HepG2 (cell line): Measurements from ENCODE around the gene TEAD3. TPM values are rescaled to one million over a fixed set of nuclear protein-coding genes. Genes with fewer than 3 reads are reported as not detected.

ENCODE experiments used
- ATAC-seq: fragments of 200-7000 bp; cut with Tn5 transposase; 3 replicates; pipeline ENCODE4 v1.9.1; 2020; ENCODE audit warnings: mild to moderate bottlenecking, moderate library complexity
- BruUV-seq: library from RNA; stranded (reverse); fragments of 400-500 nt; replicated peaks from 2 replicates; lab custom pipeline; 2021; lab: Mats Ljungman, UMichigan
- CTCF ChIA-PET: fragments of 300-600 bp; formaldehyde crosslinking; extraction: SDS; loops from one replicate; lab custom pipeline; 2021; ENCODE audit warnings: low total read pairs, inconsistent platforms, low intra/inter-chr PET ratio; lab: Yijun Ruan, JAX
- POLR2A ChIA-PET: fragments of 350-600 bp; sonication (Branson Sonifier 250); formaldehyde crosslinking; loops from one replicate; lab custom pipeline; 2020; ENCODE audit warnings: antibody characterized with exemption, inconsistent platforms; lab: Yijun Ruan, JAX
- DNase-seq: peaks from one replicate; pipeline ENCODE4 v3.0.0-alpha.2; 2015; ENCODE audit warnings: low spot score
- FAIRE-seq: peaks from 3 replicates; lab custom pipeline; 2011; peaks lifted over from hg19 to GRCh38; lab: Jason Lieb, UNC
- H2AFZ ChIP-seq: one replicate; pipeline ENCODE4 v1.6.1; 2011; ENCODE audit warnings: low read length, inconsistent platforms
- H3K27ac ChIP-seq: fragments of 300-600 bp; 3 replicates; pipeline ENCODE4 v1.8.0; 2011; ENCODE audit warnings: mixed run types, mild to moderate bottlenecking, mixed read lengths, low read length, inconsistent platforms; ENCODE audit not compliant: insufficient read depth; ENCODE audit errors: extremely low read length
- H3K27me3 ChIP-seq, 2 experiments: fragments of 200-600 bp in 1 of 2; 2 replicates in 1 of 2; 3 replicates in 1 of 2; pipeline versions ENCODE4 v1.6.0 to v1.8.0; 2011; ENCODE audit warnings: low read length in 2 of 2, mild to moderate bottlenecking in 2 of 2, moderate library complexity in 2 of 2, inconsistent platforms in 1 of 2; ENCODE audit not compliant: insufficient read depth in 2 of 2, control insufficient read depth in 1 of 2
- H3K36me3 ChIP-seq, 2 experiments: fragments of 200-600 bp in 1 of 2; replicated peaks in 1 of 2; 2 replicates in 1 of 2; 3 replicates in 1 of 2; pipeline versions ENCODE4 v1.5.1 to v1.8.0; 2011; ENCODE audit warnings: low read length in 2 of 2, inconsistent platforms in 1 of 2; ENCODE audit not compliant: insufficient read depth in 2 of 2, control insufficient read depth in 1 of 2
- H3K4me1 ChIP-seq: 2 replicates; pipeline ENCODE4 v1.5.1; 2012; ENCODE audit warnings: low read length, inconsistent platforms; ENCODE audit not compliant: insufficient read depth
- H3K4me2 ChIP-seq: 2 replicates; pipeline ENCODE4 v1.6.0; 2011; ENCODE audit warnings: low read depth, low read length, inconsistent platforms
- H3K4me3 ChIP-seq, 3 experiments: fragments of 200-600 bp in 1 of 3; sonication (generic), shearing (Covaris generic) in 1 of 3; replicated peaks in 1 of 3; 2 replicates each; pipeline ENCODE4 v1.5.1; 2011 to 2016; ENCODE audit warnings: low read length in 3 of 3, inconsistent platforms in 2 of 3, low read depth in 2 of 3, mild to moderate bottlenecking in 2 of 3, control low read depth in 1 of 3, mixed read lengths in 1 of 3; ENCODE audit not compliant: insufficient read depth in 1 of 3
- H3K79me2 ChIP-seq: one replicate; pipeline ENCODE4 v1.6.1; 2011; ENCODE audit warnings: low read length, inconsistent platforms; ENCODE audit not compliant: insufficient read depth
- H3K9ac ChIP-seq: 2 replicates; pipeline ENCODE4 v1.6.0; 2011; ENCODE audit warnings: mild to moderate bottlenecking, low read depth, low read length, inconsistent platforms; ENCODE audit not compliant: insufficient read depth
- H3K9me3 ChIP-seq: 2 replicates; pipeline ENCODE4 v1.5.1; 2012; ENCODE audit warnings: mild to moderate bottlenecking, low read length
- H4K20me1 ChIP-seq: 2 replicates; pipeline ENCODE4 v1.6.0; 2011; ENCODE audit warnings: inconsistent platforms, mild to moderate bottlenecking, low read length, moderate library complexity; ENCODE audit not compliant: insufficient read depth
- HINFP ChIP-seq: sonication (generic); formaldehyde crosslinking; IDR thresholded peaks from 2 replicates; pipeline ENCODE4 v1.4.0; 2020; ENCODE audit warnings: low read depth, mild to moderate bottlenecking, missing genetic modification reagents
- IRX3 ChIP-seq: sonication (generic); formaldehyde crosslinking; IDR thresholded peaks from 2 replicates; pipeline ENCODE4 v1.8.1; 2023; ENCODE audit warnings: mild to moderate bottlenecking, low read depth, missing genetic modification reagents, borderline replicate concordance
- ZIK1 ChIP-seq: sonication (generic); formaldehyde crosslinking; IDR thresholded peaks from 2 replicates; pipeline ENCODE4 v1.5.0; 2020; ENCODE audit warnings: mild to moderate bottlenecking, low read depth, missing genetic modification reagents, borderline replicate concordance
- ZNF629 ChIP-seq: sonication (generic); formaldehyde crosslinking; conservative IDR thresholded peaks from 2 replicates; pipeline ENCODE4 v1.5.0; 2020; ENCODE audit warnings: missing genetic modification reagents
- ZSCAN22 ChIP-seq: sonication (generic); formaldehyde crosslinking; IDR thresholded peaks from 2 replicates; pipeline ENCODE4 v1.4.0; 2020; ENCODE audit warnings: mild to moderate bottlenecking, missing genetic modification reagents
- WGBS: methylation state at CpG from one replicate; pipeline ENCODE4 v1.1.6; 2017; ENCODE audit warnings: low lambda C conversion rate; 5-methylcytosine and 5-hydroxymethylcytosine counted together
- in situ Hi-C: cut with HindIII; loops from 2 replicates; pipeline ENCODE4 v1.10.0; 2017; ENCODE audit warnings: low pct_unique_long_range_greater_than_20kb; ENCODE audit not compliant: extremely low pct_ligation_motif_present
- intact Hi-C: fragments of 100-400 bp; cut with micrococcal nuclease; formaldehyde crosslinking; loops from one replicate; pipeline ENCODE4 v1.10.0; 2022; ENCODE audit not compliant: unreplicated experiment
- polyA plus RNA-seq, 8 experiments: library from polyadenylated mRNA; depleted of rRNA in 3 of 8; stranded (reverse) in 7 of 8; unstranded in 1 of 8; fragments of >200 nt; fragmentation: Illumina TruSeq in 4 of 8; extraction: Trizol in 4 of 8; gene quantifications; 2 replicates each; pipeline versions ENCODE4 v1.2.1 to v1.2.3, GENCODE V29; 2011 to 2016; ENCODE audit warnings: low read depth in 4 of 8, missing spikeins in 1 of 8, mixed read lengths in 1 of 8; ENCODE audit not compliant: insufficient read depth in 1 of 8
- total RNA-seq, 5 experiments: library from RNA; depleted of rRNA; stranded (reverse); fragments of >200 nt; fragmentation: Illumina TruSeq; extraction: Trizol; gene quantifications; 2 replicates each; pipeline ENCODE4 v1.2.3, GENCODE V29; 2016; ENCODE audit warnings: low read depth in 1 of 5

The TEAD3 gene
- total and polyA plus RNA-seq, 2 of the 13 experiments (the other 11 are each of a cell fraction or from before 2014, with no cell fraction given) = 15.1 to 16.5 TPM

GRCh38 chr6:35442693-35443092 is 54.2 kb downstream of the TEAD3 start:
- no peaks in the 10 kb centered on the region for H3K79me2 ChIP-seq
- in situ Hi-C loops = no loop called here
- H3K9ac ChIP-seq = no peak overlapping the region
- H4K20me1 ChIP-seq = no peaks in the 10 kb centered on the region
- WGBS = 54% methylated on average over 5 of the region's 5 CpGs
- no peaks in the 10 kb centered on the region for H3K36me3 ChIP-seq
- peaks cover 3% of the 10 kb centered on the region in 2 experiments; a peak in 2 of 5 replicates for H3K27me3 ChIP-seq
- no peak for FAIRE-seq
- no peak overlapping the region for H3K27ac ChIP-seq
- POLR2A ChIA-PET = no interaction called here
- no peak overlapping the region for H3K4me2 ChIP-seq
- TF ChIP-seq IRX3 (CRISPR knock-in tag) = no peak
- TF ChIP-seq ZIK1 (CRISPR knock-in tag) = no peak
- TF ChIP-seq HINFP = no peak
- no peak; the same call in 2 of the 3 replicates for ATAC-seq
- H3K9me3 ChIP-seq = no peaks in the 10 kb centered on the region
- H2AFZ ChIP-seq = no peak overlapping the region
- intact Hi-C loops = no loop called here
- DNase-seq = no peak
- CTCF ChIA-PET = no interaction called here
- H3K4me1 ChIP-seq = peaks cover 16% of the 10 kb centered on the region
- no TSS peak for BruUV-seq
- no peak overlapping the region for H3K4me3 ChIP-seq

- WGBS = 71% methylated on average over 4 of the region's 4 CpGs
- Histone ChIP-seq H3K27ac (no peak overlapping the region), H3K36me3 (no peaks in the 10 kb centered on the region), H3K4me2 (no peak overlapping the region), H3K4me1 (peaks cover 27% of the 10 kb centered on the region), H3K9me3 (no peaks in the 10 kb centered on the region), H3K79me2 (no peaks in the 10 kb centered on the region), H3K4me3 (no peak overlapping the region), H2AFZ (no peak overlapping the region), H4K20me1 (no peaks in the 10 kb centered on the region), H3K9ac (no peak overlapping the region), H3K27me3 (peaks cover 3 to 4% of the 10 kb centered on the region in 2 experiments; a peak in 2 of 5 replicates)
- no peak for TF ChIP-seq ZSCAN22 (CRISPR knock-in tag)
- peak; percentile 53 for TF ChIP-seq ZNF629 (CRISPR knock-in tag)
- BruUV-seq = no TSS peak
- ChIA-PET POLR2A (no interaction called here), CTCF (no interaction called here)
- FAIRE-seq (no peak), ATAC-seq (no peak), DNase-seq (no peak)
- intact Hi-C loops = no loop called here
- in situ Hi-C loops = no loop called here
These were observed 55.2 kb downstream of the TEAD3 start for GRCh38 chr6:35441642-35442041.
